Thyroid gland (tissue), 4 donors: ENCODE measurements around the gene MRPS9.

Experiments used
- POLR2A ChIP-seq, 2 donors: fragments of 450-650 bp; IDR thresholded peaks; one replicate each; pipeline ENCODE4 v1.6.1; 2017; ENCODE audit warnings: antibody characterized with exemption in 2 of 2, mild to moderate bottlenecking in 2 of 2, moderate library complexity in 1 of 2
- TF ChIP-seq, protein P1 (sequence below), 6 experiments: fragments of 200-600 bp in 3 of 6; fragments of 450-650 bp in 3 of 6; sonication (generic) in 3 of 6; IDR thresholded peaks; one replicate each; pipeline ENCODE4 v1.5.1; 2016 to 2019; ENCODE audit warnings: antibody characterized with exemption in 6 of 6, mild to moderate bottlenecking in 2 of 6, inconsistent platforms in 1 of 6, moderate library complexity in 1 of 6

DNA sequence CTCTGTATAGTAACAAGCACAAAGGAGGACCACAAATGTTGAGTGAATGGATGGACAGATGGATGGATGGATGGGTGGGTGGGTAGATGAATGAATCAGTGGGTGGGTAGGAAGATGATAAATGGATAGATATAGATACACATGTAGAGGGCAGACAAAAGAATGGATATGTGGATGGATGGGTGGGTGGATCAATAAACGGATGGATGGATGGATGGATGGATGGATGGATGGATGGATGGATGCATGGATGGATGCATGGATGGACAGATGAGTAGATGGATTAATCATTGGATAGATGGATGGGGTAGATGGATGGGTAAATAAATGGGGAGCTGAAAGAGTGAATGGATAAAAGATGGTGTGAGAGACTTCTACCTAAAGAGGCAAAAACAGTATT, 111.4 kb downstream of the MRPS9 start:
- TF ChIP-seq, protein P1, sequence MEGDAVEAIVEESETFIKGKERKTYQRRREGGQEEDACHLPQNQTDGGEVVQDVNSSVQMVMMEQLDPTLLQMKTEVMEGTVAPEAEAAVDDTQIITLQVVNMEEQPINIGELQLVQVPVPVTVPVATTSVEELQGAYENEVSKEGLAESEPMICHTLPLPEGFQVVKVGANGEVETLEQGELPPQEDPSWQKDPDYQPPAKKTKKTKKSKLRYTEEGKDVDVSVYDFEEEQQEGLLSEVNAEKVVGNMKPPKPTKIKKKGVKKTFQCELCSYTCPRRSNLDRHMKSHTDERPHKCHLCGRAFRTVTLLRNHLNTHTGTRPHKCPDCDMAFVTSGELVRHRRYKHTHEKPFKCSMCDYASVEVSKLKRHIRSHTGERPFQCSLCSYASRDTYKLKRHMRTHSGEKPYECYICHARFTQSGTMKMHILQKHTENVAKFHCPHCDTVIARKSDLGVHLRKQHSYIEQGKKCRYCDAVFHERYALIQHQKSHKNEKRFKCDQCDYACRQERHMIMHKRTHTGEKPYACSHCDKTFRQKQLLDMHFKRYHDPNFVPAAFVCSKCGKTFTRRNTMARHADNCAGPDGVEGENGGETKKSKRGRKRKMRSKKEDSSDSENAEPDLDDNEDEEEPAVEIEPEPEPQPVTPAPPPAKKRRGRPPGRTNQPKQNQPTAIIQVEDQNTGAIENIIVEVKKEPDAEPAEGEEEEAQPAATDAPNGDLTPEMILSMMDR (IDR thresholded peaks at IDR 0.05), result no peak
- no peak for TF ChIP-seq POLR2A (IDR thresholded peaks at IDR 0.05)
